Measurements from ENCODE around the gene KIF17.

KIF17 gene

DNA sequence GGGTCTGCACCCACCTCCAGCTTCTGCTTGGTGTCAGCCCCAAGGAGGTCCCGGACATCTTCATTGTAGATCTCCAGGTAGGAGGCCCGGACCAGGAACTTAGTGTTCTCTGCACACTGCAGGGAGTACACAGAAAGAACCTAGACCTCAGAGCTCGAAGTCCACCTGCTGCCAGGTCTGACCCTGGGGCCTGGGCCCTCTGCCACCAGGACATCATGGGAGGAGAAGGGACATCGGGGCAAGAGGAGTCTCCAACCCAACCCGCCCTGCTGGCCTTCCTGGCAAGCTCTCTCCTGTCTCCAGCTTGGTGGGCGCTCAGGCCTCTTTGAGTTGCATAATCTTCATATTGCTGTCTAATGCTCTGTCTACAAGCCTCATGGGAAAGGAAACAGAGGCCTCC, 4.4 kb downstream of the KIF17 start:
- no peak overlapping the region for H3K27ac ChIP-seq
- TF ChIP-seq, protein P1, sequence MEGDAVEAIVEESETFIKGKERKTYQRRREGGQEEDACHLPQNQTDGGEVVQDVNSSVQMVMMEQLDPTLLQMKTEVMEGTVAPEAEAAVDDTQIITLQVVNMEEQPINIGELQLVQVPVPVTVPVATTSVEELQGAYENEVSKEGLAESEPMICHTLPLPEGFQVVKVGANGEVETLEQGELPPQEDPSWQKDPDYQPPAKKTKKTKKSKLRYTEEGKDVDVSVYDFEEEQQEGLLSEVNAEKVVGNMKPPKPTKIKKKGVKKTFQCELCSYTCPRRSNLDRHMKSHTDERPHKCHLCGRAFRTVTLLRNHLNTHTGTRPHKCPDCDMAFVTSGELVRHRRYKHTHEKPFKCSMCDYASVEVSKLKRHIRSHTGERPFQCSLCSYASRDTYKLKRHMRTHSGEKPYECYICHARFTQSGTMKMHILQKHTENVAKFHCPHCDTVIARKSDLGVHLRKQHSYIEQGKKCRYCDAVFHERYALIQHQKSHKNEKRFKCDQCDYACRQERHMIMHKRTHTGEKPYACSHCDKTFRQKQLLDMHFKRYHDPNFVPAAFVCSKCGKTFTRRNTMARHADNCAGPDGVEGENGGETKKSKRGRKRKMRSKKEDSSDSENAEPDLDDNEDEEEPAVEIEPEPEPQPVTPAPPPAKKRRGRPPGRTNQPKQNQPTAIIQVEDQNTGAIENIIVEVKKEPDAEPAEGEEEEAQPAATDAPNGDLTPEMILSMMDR (conservative IDR thresholded peaks at IDR 0.05): no peak

DNA sequence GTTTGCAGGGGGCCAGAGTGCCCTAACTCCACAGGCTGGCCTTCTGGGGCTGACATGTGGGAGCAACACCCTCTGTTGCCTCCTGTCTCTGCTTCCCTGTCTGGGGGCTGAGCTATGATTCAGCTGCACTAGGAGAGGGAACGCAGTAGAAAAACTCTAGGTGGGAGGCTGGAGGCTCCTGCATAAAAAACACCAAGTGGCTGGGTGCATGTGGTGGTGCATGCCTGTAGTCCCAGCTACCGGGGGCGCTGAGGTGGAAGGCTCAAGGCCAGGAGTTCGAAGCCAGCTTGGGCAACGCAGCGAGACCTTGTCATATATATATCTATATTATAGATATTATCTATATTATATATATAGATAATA, 5.6 kb downstream of the KIF17 start:
- TF ChIP-seq, protein P1 (conservative IDR thresholded peaks at IDR 0.05): no peak
- H3K27ac ChIP-seq: no peak overlapping the region

DNA sequence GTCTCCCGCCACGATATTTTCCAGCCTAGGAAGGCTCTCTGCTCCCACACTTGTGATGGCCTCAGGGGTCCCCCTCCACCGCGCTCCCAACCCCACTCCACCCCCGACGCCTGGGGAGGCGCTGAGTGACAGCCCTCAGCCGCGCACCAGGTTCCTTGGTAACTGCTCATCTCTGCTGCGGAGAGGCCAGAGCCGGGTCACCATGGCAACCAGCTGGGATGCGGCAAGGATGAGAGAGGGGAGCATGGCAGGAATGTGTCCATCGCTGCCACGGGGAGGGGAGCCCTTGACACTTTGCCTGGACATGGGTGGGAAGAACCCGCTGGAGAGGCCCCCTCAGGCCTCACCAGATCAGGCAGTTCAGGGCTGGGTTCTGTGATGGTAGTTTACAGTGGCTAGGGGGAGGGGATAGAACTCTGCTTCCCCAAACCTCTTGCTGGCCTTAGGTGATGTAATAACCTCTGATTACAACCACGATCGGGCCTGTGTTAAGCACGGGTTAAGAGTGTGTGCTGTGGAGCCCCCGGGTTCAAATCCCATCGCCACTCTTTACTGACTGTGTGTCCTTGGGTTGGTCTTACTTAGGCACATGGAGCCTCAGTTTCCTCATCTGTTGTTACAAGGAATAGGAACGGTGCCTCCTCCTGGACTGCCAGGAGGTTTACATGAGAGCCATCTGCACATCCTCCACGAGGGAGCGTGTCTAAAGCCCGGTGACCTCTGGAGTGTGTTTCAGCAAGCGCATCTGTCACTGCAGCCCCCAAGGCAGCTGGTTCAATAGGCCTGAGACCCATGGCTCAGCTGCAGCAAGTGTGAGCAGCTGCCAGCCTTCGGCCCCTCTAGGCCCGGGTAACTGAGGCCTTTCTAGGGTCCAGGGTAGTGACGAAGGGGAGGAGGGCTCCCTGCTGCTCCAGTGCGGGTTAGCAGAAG, 6.3 kb downstream of the KIF17 start:
- TF ChIP-seq, protein P1 (conservative IDR thresholded peaks at IDR 0.05): no peak
- no peak overlapping the region for H3K27ac ChIP-seq

DNA sequence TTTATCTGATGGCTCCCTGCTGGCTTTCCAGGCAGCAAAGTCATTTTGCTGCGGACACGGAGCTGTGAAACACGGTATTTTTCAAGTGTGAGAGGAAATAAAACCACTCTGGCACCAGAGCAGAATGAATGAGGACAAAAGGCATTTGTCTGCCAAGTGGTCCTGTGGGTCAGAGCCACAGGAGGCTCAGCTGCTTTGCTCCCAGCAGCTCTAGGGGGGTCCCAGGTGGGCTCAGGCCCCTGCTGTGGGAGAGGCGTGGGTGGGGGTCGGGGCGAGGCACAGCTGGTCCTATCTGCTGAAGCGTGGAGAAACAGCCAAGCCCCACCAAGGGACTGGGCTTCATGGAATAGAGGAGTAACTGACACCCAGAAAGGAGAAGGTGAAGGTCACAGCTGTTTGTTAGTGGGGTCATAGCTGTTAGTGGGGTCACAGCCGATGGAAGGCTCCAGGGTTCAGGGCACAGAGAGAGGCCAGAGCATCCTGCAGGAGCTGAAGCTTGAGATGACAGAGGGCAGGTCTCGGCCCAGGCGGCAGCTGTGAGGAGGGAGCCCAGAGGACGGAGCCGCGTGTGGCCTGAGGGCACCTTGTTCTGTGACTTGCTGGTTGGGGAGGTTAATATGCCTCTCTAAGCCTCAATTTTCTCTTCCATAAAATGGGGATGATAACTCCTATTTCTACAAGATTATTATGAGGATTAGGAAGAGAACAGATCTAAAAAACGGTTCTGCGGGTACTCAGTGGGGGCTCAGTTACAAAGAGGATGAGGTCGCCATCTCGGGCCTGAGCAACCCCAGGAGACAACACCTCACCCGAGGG, 7.1 kb downstream of the KIF17 start:
- no peak overlapping the region for H3K27ac ChIP-seq
- TF ChIP-seq, protein P1 (conservative IDR thresholded peaks at IDR 0.05): no peak

DNA sequence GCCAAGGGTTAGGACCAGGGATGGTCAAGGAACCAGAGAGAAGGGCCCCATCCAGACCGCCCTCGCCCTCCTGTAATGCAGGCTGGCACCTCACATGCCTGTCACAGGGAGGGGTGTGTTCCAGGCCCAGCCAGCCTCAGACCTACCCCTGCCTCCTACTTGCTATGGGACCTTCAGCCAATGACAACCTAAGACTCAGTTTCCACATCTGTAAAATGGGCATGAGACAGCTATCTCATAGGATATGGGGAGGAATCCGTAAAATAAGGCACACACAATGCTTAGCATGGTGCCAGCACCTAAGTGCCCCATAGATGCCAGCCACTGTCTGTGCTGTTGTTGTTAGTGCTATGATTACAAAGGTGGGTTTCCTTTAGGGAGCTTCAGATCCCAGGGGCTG, 7.9 kb downstream of the KIF17 start:
- TF ChIP-seq, protein P1 (conservative IDR thresholded peaks at IDR 0.05): no peak
- H3K27ac ChIP-seq: no peak overlapping the region

DNA sequence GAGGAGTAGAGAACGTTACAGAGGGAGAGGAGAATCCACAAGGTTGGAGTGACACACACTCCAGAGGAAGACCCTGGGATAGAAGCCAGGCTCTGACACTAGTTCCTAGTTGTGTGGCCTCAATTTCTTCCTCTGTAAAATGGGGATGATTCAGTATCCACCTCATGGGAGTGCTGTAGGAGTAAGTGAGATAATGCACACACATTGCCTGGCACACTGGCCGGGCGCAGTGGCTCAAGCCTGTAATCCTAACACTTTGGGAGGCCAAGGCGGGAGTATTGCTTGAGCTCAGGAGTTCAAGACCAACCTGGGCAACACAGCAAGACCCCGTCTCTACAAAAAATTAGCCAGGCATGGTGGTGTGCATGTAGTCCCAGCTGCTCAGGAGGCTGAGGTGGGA, 8.9 kb downstream of the KIF17 start:
- no peak overlapping the region for H3K27ac ChIP-seq
- TF ChIP-seq, protein P1 (conservative IDR thresholded peaks at IDR 0.05): no peak

DNA sequence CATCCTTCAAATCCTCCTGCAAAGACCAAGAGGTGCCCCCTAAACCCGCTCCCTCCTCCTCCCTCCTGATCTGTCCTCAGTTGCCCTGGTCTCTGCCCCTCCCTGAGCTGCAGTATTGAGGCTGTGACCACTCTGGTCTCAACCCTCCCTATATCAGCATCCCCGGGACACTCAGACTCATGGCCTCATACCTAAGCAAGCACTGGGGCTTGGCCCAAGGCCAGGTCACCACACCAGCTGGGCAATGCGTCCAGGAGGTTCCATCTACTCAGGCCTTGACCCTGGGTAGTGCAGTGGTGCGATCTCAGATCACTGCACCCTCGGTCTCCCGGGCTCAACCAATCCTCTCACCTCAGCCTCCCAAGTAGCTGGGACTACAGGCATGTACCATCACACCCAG, 9.8 kb downstream of the KIF17 start:
- no peak overlapping the region for H3K27ac ChIP-seq
- TF ChIP-seq, protein P1 (conservative IDR thresholded peaks at IDR 0.05): no peak

Measured in VCaP (cell line).